Activated T-cell treated with anti-CD3 and anti-CD28 coated beads, Interleukin-2, amount 50 U/mL, for 48 hours (primary cell): ENCODE data around the gene ZNF469.
"Not testable (repeated sequence)": the region's sequence is repeated elsewhere in the genome, so short reads cannot be mapped to it uniquely, and the experiment has no call there.

ENCODE experiments used
- DNase-seq, 2 experiments: peaks; one replicate each; pipeline ENCODE4 v3.0.0-alpha.2; 2020

ZNF469 gene

GRCh38 chr16:88395669-88396584 is 13.2 kb downstream of the ZNF469 start:
- DNase-seq = no peak

- DNase-seq = no peak
These were observed 15.6 kb downstream of the ZNF469 start for GRCh38 chr16:88398170-88398873.

GRCh38 chr16:88398874-88399178 is 16.1 kb downstream of the ZNF469 start:
- no peak for DNase-seq

- DNase-seq = no peak
These were observed 17.4 kb downstream of the ZNF469 start for GRCh38 chr16:88400186-88400585.

- no peak for DNase-seq
These were observed 19.0 kb downstream of the ZNF469 start for GRCh38 chr16:88401604-88402246.

GRCh38 chr16:88402551-88403240 is 19.9 kb downstream of the ZNF469 start:
- no peak for DNase-seq

GRCh38 chr16:88403794-88404581 is 21.2 kb downstream of the ZNF469 start:
- DNase-seq = no peak

GRCh38 chr16:88404769-88405168 is 22.0 kb downstream of the ZNF469 start:
- no peak for DNase-seq

GRCh38 chr16:88405216-88406060 is 22.7 kb downstream of the ZNF469 start:
- DNase-seq = no peak

- DNase-seq = no peak
These were observed 23.6 kb downstream of the ZNF469 start for GRCh38 chr16:88406096-88407041.

- no peak for DNase-seq
These were observed 24.3 kb downstream of the ZNF469 start for GRCh38 chr16:88407042-88407420.

- no peak for DNase-seq
These were observed 25.0 kb downstream of the ZNF469 start for GRCh38 chr16:88407807-88408206.

- DNase-seq = no peak
These were observed 25.9 kb downstream of the ZNF469 start for GRCh38 chr16:88408561-88409142.

GRCh38 chr16:88409296-88410065 is 26.7 kb downstream of the ZNF469 start:
- DNase-seq = no peak

GRCh38 chr16:88410297-88410968 is 27.7 kb downstream of the ZNF469 start:
- not testable (repeated sequence) for DNase-seq

- DNase-seq = no peak
These were observed 29.3 kb downstream of the ZNF469 start for GRCh38 chr16:88411951-88412576.

GRCh38 chr16:88412766-88413165 is 30.0 kb downstream of the ZNF469 start:
- no peak for DNase-seq

GRCh38 chr16:88413231-88413630 is 30.5 kb downstream of the ZNF469 start:
- no peak for DNase-seq
